Measurements from ENCODE around the gene MRFAP1.

DNA sequence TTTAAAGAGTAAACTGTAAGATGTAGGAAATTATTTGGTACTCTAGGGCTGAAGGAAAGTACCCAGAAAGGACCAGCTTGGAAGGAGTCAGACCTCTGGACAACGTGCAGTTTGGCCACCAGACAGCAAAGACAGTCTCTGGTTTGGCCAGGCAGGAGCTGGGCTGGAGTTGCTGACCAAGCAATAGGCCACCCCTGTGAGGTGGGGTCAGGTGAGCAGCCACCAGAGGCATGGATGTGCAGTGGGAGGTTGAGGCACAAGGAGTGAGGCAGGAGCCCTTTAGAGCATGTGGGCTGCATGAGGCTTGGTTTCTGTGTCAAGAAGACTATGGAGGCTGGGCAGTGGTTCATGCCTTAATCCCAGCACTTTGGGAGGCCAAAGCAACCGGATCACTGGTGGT, 17.7 kb upstream of the MRFAP1 start:
- TF ChIP-seq, protein P1, sequence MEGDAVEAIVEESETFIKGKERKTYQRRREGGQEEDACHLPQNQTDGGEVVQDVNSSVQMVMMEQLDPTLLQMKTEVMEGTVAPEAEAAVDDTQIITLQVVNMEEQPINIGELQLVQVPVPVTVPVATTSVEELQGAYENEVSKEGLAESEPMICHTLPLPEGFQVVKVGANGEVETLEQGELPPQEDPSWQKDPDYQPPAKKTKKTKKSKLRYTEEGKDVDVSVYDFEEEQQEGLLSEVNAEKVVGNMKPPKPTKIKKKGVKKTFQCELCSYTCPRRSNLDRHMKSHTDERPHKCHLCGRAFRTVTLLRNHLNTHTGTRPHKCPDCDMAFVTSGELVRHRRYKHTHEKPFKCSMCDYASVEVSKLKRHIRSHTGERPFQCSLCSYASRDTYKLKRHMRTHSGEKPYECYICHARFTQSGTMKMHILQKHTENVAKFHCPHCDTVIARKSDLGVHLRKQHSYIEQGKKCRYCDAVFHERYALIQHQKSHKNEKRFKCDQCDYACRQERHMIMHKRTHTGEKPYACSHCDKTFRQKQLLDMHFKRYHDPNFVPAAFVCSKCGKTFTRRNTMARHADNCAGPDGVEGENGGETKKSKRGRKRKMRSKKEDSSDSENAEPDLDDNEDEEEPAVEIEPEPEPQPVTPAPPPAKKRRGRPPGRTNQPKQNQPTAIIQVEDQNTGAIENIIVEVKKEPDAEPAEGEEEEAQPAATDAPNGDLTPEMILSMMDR (IDR thresholded peaks at IDR 0.05; ENCODE audit: insufficient read depth, low read length) = no peak
- TF ChIP-seq, protein P2, sequence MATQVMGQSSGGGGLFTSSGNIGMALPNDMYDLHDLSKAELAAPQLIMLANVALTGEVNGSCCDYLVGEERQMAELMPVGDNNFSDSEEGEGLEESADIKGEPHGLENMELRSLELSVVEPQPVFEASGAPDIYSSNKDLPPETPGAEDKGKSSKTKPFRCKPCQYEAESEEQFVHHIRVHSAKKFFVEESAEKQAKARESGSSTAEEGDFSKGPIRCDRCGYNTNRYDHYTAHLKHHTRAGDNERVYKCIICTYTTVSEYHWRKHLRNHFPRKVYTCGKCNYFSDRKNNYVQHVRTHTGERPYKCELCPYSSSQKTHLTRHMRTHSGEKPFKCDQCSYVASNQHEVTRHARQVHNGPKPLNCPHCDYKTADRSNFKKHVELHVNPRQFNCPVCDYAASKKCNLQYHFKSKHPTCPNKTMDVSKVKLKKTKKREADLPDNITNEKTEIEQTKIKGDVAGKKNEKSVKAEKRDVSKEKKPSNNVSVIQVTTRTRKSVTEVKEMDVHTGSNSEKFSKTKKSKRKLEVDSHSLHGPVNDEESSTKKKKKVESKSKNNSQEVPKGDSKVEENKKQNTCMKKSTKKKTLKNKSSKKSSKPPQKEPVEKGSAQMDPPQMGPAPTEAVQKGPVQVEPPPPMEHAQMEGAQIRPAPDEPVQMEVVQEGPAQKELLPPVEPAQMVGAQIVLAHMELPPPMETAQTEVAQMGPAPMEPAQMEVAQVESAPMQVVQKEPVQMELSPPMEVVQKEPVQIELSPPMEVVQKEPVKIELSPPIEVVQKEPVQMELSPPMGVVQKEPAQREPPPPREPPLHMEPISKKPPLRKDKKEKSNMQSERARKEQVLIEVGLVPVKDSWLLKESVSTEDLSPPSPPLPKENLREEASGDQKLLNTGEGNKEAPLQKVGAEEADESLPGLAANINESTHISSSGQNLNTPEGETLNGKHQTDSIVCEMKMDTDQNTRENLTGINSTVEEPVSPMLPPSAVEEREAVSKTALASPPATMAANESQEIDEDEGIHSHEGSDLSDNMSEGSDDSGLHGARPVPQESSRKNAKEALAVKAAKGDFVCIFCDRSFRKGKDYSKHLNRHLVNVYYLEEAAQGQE (IDR thresholded peaks at IDR 0.05; ENCODE audit: insufficient replicate concordance, low read depth) = no peak

Measured in HL-60 (cell line).